RCC 7860 (cell line): Measurements from ENCODE around the gene GCNT3.

Experiments used
- DNase-seq: peaks from one replicate; pipeline ENCODE4 v3.0.0-alpha.2; 2015; ENCODE audit warnings: low spot score
- FAIRE-seq: peaks from 2 replicates; lab custom pipeline; 2012; peaks lifted over from hg19 to GRCh38; lab: Jason Lieb, UNC

Gene GCNT3, protein sequence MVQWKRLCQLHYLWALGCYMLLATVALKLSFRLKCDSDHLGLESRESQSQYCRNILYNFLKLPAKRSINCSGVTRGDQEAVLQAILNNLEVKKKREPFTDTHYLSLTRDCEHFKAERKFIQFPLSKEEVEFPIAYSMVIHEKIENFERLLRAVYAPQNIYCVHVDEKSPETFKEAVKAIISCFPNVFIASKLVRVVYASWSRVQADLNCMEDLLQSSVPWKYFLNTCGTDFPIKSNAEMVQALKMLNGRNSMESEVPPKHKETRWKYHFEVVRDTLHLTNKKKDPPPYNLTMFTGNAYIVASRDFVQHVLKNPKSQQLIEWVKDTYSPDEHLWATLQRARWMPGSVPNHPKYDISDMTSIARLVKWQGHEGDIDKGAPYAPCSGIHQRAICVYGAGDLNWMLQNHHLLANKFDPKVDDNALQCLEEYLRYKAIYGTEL

DNA sequence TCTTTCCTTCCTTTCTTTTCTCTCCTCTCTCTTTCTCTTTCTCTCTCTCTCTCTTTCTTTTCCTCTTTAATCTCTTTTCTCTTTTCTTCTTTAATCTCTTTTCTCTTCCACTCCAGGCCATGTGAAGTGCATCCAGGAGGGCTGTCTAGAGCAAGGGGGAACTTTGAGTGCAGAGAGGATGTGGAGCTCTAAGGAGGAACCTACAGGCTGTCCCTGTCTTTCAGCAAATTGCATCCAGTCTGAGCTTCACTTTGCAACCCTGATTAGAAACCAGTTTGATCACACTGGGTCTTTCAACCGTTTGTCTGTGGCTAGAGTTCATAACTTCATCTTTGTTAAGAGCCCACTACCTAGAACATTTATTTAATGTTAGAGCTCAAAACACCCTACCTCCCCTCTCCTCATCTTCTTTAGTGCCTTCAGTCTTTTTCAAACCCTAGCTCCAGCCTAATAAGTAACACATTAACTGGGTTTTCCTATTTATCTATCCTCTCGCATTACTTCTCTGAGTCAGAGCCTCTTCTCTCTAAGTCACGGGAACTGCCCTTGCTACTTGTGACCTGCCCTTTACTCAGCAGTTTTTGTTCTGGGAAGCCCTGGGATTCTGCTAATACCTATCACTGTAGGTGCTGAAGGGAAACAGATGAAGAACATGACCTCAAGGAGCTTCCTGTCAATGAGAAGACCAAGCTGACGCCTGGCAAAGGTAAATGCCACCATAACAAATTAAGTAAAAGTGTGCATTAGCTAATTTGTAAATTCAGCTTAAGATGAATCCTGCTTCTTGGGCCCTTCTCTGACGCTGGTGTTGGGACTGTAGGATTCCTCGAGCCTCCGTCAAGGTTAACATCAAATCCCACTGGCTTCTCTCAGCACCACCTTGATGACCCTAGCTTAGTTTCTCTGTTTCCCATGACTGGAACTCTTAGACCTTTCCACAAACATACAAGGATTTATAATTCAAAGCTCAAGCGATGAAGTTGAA, at the start of gene GCNT3:
Gene GCNT3 (plus strand): TSS at position 508 of the 985 bp plus-strand sequence. CDS start 6,456 bp downstream, outside the sequence.
- DNase-seq (peak; percentile 95), FAIRE-seq (peak; percentile 96)

DNA sequence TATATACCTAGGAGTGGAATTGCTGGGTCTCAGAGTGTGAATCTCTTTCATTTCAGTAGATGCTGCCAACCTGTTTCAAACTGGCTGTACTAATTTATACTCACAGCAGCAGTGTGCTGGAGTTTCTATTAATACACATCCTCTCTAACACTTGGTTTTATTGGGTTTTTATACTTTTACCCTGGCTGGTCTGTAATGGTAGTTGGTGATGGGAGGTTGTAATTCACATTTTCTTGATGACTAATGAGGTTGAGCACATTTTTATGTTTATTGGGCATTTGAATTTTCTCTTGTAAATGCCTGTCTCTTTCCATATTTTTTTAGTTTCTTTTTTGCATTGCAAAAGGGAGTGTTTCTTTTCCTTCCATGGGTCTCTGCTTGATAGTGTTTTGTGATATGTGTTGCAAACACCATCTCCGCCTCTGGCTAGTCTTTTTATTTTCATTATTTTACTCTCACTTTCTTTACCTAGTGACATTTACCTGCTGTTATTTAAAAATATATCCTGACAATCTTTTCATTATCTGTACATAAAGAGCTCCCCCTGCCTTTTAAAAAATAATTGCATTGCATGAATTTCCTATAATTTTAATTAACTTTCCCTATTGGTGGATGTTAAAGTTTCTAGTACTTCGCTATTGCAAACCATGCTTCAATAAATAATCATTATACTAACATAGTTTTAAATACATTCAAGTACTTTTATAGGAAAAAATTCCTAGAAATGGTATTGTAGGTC, 49.0 kb upstream of the GCNT3 start:
- DNase-seq (no peak), FAIRE-seq (no peak)

DNA sequence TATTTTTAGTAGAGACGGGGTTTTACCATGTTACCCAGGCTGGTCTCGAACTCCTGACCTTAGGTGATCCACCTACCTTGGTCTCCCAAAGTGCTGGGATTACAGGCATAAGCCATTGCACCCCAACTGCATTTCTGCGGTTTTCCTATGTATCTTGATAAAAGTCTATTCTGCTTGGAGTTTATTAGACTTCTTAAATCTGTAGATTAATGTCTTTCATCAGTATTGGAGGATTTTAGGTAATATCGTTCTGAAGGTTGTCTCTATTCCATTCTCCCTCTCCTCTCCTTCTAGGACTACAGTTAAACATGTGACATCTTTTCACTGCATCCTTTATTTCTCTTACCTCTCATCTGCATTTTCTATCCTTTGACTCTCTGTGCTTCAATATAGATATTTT, 46.3 kb upstream of the GCNT3 start:
- FAIRE-seq (no peak), DNase-seq (no peak)

DNA sequence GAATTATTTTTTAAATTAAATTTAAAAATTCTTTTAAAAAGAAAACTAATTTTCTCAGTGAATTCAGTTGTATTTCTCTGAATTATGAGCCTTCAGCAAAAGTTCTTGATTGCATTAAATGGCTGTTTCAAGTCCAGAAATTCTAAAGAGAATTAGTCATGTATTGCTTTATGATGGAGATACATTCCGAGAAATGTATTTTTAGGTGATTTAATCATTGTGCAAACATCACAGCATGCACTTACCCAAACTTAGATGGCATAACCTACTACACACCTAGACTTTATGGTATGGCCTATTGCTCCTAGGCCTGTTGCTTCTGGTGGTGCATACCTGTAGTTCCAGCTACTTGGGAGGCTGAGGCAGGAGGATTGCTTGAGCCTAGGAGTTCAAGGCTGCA, 44.3 kb upstream of the GCNT3 start:
- FAIRE-seq (no peak), DNase-seq (no peak)

DNA sequence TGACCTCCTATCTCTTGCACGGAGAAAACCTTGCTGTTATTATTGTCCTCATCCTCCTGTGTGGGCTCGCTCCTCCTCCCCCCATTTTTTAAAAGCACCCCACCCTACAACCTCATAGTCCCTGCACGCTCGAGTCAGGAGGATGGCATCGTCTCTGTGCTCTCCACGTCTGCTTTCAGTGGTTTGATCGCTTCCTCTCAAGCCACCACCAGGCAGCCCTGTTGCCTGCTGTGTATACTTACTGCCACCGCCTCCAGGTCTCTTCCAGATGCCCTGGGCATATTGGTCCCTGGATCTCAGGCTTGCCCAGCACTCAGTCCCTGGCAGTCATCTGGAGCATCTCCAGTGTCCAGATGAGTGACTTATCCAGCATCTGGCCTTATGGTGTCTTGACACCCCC, 42.1 kb upstream of the GCNT3 start:
- FAIRE-seq = no peak

DNA sequence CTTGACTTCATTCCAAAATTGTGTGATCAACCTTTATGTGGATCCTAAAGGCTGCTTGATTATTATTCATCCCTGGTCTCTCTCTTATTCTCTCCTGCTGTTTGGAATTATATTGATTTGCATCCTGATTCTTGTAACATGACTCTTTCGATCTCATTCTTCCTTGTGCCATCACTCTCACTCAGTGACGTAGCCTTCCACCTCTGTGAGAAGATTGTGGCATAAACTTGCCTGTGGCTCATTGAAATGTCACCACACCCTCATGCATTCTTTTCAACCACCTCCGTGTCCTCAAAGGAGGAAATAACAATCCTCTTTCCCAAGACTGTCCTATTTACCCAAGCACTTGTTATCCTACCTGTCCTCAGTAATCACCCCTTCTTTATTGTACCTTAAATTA, 41.3 kb upstream of the GCNT3 start:
- FAIRE-seq (no peak), DNase-seq (no peak)

More for the DNA sequence above, 42.1 kb upstream of the GCNT3 start:
- DNase-seq = no peak

DNA sequence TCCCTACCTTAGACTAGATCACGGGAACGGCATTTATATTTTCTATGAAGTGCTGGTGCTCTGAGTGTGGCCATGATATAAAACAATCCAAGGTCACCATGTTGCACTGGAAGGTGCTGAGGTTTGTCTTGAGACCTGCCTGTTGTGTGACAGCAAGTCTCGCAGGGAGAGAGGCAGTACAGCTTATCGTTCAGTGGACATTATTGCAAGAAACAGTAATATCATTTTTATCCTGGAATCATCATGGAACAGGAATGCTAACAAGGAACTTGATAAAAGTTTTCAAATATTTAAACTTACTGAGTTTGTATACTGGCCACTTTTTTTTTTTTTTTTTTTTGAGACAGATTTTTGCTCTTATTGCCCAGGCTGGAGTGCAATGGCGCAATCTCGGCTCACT, 40.0 kb upstream of the GCNT3 start:
- FAIRE-seq (no peak), DNase-seq (no peak)

DNA sequence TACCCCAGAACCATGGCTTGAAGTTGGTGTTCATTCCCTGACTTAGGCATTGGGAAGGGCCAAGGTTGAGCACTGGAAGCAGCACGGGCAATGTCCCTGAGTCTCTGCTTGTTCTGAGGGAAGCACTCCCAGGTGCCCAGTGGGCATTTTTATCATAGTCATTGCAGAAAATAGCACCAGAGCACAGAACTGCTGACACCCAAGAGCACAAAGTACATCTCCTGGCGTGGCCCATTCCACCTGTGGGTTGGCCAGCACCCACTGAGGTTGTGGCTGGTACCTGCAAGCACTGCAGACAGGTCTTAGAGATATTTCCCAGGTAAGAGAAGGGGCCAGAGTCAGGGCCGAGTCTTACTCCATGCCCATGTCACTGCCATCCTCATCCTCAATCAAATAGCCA, 28.5 kb upstream of the GCNT3 start:
- DNase-seq (no peak), FAIRE-seq (no peak)

DNA sequence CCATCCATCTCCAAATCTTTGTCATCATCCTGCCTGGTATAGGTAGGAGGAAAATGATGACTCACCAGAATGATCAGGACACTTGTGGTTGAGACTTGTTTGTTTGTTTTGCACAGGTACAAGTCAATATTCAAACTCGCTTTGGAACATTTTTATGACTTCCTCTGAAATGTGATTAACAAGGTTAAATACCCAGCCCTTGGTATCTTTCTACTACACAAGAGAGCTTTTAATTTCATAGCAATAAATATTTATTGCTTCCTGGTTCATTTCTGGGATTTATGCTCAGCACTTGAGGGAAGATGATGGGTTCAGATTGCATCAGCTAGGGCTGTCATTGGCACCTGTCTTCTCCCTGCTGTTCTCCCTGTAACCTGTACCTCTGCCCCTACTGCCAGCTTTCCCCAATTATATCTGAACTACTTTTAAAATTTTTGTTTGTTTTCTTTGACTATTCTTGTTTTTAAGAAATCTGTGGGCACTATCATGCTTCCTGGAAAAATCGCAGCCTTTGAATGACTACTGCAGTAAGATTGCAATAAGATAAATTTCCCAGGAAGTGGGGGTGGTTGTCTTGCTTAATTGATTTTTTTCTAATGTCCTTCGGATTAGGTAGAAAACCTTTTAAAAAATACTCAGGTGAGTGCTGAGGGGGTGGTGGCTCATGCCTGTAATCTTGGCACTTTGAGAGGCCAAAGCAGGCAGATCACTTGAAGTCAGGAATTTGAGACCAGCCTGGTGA, 24.3 kb upstream of the GCNT3 start:
- DNase-seq (no peak), FAIRE-seq (no peak)

DNA sequence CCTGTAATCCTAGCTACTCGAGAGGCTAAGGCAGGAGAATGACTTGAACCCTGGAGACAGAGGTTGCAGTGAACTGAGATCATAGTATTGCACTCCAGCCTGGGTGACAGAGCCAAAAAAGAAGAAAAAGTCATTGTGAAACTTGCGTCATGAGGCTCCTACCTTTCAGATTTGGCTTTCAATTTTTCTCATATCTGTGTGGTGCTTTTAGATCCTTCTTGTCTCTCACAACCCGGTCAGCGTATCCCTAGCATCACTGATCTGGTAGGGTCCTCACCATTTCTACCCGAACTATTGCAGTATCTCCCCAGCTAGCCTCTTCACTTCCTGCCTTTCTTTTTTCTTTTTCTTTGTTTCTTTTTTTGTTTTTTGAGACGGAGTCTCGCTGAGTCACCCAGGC, 21.6 kb upstream of the GCNT3 start:
- FAIRE-seq = no peak
- no peak for DNase-seq

DNA sequence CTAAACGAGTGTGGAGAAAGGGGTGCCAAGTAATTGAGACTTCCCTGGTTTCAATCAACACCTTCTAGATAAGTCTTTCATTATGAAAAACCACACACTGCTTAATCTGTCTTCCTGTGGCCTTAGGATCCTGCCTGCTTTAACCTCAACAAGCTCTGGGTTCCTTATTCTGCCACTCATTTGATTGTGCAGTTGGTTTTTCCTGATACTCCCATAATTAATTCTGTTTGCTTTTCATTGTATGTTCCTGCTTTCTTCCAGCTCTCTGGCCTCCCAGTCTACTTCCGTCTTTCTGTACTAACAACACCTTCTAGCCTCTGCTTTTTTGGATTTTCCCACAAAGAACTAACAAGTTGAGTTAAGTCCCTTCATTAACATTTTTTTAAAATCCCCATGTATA, 20.2 kb upstream of the GCNT3 start:
- FAIRE-seq = no peak
- no peak for DNase-seq

DNA sequence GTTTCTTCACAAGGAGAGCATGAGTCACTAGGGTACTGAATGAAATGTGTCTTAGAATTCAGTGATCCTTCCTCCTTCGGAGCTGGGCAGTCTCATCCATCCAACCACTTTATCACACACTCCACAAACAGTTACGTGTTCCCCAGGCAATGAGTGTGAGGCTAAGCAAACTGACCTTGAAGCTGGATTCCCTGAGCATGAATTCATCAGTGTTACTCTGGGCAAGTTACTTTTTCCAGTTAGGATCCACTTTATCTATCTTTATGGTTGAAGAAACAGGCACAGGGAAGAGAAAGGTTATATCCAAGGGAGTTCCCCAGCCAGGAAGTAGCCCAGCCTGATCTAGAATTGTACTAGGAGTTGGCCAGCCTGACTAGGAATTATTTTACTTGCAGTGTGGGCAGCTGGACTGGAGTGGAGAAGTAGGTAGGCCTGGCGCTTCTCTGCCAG, 17.1 kb upstream of the GCNT3 start:
- FAIRE-seq (peak; percentile 98), DNase-seq (peak; percentile 99)

DNA sequence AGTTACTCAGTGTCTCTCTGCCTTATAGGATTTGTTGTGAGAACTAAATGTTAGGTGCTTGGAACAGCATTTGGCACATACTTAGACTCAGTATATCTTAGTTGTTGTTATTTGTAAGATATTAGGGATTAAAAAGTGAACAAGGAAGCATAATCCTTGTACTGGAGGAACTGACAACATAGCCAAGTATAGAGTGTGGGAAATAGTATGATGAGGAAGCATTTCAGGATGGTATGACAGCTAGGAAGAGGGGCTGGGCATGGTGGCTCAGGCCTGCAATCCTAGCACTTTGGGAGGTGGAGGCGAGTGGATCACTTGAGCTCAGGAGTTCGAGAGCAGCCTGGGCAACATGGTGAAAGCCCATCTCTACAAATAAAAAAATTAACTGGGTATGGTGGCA, 16.6 kb upstream of the GCNT3 start:
- DNase-seq (no peak), FAIRE-seq (no peak)

DNA sequence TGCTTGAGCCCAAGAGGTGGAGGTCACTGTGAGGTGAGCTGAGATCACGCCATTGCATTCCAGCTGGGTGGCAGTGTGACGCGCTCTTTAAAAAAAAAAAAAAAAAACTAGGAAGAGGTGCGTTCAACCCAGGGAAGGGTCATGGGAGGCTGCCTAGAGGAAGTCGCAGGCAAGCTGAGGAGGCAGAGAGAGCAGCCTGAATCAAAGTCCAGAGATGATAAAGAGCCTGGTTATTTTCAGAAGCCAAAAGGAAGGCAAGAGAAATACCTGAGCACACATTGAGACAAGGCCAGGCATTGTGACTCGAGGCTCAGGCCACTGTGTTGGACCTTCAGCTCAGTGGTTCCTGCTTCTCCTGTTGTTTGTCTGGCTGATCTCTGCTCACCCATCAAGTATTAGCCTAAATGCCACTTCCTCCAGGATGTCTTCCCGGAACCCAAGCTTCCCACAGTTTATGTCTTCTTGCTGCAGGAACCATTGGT, 16.1 kb upstream of the GCNT3 start:
- peak; percentile 60 for FAIRE-seq
- DNase-seq = peak; percentile 76

DNA sequence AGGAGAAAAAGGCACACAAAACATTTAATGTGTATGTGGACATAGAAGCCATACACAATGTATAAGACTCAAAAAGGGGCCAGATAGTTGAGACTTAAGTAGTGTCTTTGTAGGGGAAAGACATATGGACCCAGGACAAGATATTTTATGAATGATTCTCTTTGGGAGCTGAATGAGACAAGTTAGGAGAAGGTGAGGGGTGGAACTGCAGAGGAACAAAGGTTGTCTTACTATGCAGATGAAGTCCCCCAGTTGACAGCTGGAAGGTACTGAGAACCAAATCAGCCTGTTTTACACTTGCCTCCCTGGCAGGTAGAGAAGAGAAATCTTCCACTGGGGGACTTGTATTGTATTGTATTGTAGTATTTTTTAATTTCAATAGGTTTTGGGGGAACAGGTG, 14.9 kb upstream of the GCNT3 start:
- FAIRE-seq = no peak
- no peak for DNase-seq

DNA sequence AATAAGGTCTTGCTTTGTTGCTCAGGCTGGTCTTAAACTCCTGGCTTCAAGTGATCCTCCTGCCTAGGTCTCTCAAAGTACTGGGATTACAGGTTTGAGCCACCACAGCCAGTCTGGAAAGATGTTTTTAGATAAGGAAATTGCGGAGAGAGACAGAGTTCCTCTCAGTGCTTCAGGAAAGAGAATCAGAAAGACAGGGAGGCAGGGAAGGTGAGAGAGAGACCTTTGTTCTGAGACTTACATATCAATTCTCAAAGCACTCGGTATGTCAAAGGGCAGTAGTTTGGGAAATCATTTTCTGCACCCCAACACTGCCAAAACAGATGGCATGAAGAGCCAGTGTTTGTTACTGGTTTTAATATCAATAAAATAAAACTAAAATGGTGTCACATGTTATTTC, 13.1 kb upstream of the GCNT3 start:
- FAIRE-seq (no peak), DNase-seq (no peak)

DNA sequence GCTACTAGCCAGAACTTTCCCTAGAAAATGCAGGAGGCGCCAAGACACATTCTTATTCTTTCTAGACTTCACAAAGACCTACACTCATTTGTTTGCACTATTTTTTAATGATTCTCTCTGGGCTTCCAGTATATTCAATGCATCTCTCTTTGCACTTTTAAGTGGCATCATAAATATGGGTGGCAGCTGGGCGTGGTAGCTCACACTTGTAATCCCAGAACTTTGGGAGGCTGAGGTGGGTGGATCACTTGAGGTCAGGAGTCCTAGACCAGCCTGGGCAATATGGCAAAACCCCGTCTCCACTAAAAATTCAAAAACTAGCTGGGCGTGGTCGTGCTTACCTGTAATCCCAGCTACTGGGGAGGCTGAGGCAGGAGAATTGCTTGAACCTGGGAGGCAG, 5.6 kb upstream of the GCNT3 start:
- FAIRE-seq (no peak), DNase-seq (no peak)

DNA sequence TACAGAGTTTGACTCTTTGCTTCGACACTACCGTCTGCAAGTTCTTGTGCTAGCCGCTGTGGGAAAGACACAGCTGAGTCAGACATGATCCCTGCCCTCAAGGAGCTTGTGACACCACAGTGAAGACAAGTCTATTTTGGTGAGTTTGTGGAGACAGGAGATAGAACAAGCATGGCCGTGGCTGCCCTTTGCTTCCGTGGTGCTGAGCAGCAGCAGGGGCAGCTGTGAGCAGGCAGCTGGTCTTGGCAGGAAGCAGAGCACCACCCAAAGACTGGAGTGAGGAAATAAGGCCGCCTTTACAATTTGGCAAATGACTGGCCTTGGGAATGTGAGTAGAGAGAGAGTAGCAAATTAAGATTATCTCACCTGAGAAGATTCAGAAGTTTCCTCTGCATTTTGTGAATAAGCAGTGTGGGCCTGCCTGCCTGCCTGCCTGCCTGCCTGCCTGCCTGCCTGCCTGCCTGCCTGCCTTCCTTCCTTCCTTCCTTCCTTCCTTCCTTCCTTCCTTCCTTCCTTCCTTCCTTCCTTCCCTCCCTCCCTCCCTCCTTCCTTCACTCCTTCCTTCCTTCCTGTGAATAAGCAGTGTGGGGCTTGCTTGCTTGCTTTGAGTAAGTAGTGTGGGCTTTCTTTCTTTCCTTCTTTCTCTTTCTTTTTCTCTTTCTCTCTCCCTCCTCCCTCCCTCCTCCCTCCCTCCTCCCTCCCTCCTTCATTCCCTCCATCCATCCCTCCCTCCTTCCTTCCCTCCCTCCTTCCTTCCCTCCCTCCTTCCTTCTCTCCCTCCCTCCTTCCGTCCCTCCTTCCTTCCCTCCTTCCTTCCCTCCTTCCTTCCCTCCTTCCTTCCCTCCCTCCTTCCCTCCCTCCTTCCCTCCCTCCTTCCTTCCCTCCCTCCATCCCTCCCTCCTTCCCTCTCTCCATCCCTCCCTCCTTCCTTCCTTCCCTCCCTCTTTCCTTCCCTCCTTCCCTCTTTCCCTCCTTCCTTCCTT, 1.6 kb upstream of the GCNT3 start:
- no peak for FAIRE-seq
- DNase-seq = no peak

DNA sequence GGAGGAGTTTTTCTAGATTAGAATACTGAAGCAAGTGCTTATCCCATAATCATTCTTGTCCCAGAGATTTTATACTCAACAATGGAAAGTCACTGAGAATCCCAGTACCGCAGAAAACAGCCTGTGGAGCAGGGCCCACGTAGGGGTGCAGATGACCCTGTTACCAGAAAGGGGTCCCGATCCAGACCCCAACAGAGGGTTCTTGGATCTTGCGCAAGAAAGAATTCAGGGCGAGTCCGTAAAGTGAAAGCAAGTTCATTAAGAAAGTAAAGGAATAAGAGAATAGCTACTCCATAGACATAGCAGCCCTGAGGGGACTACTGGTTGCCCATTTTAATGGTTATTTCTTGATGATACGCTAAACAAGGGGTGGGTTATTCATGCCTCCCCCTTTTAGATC, 2.6 kb downstream of the GCNT3 start:
- DNase-seq (no peak), FAIRE-seq (no peak)
